Renal cortex interstitium (tissue), 11 donors: Measurements from ENCODE around the gene FOXE3. TPM values are rescaled to one million over a fixed set of nuclear protein-coding genes. Genes with fewer than 3 reads are reported as not detected.
"Not testable (repeated sequence)": the region's sequence is repeated elsewhere in the genome, so short reads cannot be mapped to it uniquely, and the experiment has no call there.

Experiments used
- DNase-seq, 11 donors: peaks; one replicate each; pipeline ENCODE4 v3.0.0-alpha.2; 2013; ENCODE audit warnings: low read depth in 9 of 11, low spot score in 4 of 11; ENCODE audit errors: extremely low read depth in 1 of 11
- polyA plus RNA-seq, 3 donors: library from polyadenylated mRNA; unstranded; fragments of 120-200 nt; gene quantifications; one replicate each; pipeline ENCODE4 v1.2.1, GENCODE V29; 2013; ENCODE audit not compliant: insufficient read length in 3 of 3

FOXE3 gene
- polyA plus RNA-seq, 3 donors, result 0.18 to 0.20 (median 0.19) TPM

DNA sequence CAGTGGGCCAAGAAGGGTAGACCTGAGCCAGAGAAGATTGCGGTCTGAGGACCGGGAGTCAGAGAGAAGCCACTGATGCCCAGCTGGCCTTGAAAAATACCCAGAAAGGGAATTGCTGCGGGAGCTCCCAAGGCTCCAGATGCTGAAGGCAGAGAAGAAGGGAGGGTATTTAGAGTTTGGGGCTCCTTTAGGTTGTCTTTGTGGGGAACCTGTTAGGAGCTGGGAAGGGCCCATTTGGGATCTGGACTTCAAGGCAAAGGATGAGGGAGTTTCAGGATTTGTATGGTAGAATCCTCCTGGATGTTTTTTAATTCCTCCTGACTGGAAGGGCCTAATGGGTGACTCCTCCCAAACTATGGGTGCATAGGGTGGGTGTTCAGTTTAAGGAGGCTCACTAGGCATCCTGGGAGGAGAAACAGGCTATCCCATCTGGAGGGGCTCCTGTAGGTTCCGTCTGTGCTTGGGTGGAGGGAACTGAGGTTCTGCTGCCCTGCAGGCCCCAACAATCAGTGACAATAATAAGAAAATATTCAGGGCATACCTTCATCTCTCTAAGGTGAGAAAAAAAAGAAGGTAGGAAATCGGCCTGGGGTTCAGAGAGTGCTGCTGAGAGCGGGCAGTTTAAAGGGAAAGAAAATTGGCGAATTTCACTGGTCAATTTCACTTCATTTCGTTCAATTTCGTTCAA, 26.9 kb downstream of the FOXE3 start:
- no peak for DNase-seq

DNA sequence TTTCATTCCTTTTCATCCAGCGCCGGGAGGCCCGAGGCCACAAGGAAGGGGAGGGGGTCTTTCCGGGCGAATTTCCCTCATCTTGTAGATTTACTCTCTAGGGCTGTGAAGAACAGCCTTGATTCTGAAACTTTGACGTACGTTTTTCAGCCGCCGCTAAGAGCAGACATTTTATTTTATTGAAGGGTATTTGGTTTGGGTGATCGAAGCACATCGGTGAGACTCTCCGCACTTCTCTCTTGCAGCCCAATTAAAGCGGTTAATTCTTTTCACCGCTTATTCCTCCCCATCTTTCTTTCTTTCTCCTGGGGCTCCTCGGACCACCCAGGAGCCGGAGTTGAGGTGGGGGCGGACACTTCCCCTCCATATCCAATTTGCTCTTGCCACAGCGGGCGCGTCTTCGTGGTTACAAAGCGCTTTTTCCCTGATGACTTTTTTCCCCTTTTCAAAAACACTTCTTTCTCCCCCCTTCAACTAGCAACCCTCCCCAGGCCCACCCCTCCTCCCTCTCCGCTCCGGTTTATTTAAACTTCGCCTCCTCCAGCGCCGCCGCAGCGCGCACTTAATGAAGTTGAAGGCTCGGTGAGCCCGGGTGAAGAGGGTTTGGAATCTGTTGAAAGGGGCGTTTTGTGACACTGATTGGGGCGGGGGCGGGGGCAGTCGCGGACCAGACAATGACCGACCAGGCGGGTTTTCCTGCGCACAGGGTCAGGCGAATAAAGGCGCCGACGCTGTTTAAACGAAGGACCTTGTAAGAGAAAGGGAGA, 27.6 kb downstream of the FOXE3 start:
- DNase-seq, result no peak

DNA sequence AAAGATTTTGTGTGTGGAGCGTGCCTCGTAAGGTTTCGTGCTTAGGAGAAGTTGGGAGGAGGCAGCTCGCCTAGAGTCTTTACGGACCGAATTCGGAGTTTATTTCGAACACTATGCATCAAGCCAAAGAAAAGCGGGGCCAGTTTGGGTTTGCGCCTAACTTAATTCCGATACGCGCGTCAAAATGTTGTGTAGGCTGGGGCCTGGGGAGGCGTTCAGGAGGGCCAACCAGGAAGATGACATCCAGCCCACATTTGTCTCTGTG, 28.1 kb downstream of the FOXE3 start:
- DNase-seq, result no peak

DNA sequence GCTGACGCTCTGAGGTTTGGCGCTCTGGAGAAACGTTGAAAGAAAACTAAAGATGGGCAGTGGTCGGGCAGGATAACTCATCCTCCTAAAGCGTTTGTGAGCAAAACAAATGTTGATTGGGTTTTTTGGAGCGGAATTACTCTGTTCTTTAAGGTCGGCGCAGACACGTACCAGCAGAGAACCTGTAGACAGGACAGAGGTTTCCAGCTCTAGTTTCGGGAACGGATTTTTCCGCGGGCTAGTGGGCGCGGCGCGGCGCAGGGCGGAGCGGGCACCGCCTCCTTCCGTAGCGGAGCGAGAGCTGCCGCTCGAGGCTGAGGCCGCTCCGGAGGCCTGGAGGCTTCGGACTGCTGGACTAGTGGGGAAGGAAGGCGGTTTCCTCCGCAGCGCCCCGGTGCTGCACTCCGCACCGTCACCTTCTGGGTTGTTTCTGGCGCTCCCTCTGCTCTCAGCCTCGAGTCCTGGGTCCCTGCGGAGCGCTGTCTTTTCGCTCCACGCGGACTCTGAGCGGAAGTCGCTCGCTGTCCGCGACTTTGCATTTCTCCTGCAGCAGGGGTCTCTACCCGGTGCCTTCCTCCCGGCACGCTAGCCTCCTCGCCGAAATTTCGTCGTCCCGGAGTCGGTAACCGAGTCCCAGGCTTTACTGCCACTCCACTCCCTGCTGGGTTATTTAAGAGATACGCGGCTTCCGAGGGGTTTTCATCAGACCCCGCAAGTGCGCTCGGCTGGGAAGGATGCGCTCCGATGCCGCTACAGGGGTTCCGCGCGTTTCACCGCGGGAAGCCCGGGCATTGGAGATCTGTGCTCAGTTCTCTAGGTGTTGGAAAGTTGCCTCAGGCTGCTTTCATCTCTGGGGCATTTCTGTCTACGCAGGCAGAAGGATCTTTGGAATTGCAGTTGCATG, 28.7 kb downstream of the FOXE3 start:
- DNase-seq, result no peak

DNA sequence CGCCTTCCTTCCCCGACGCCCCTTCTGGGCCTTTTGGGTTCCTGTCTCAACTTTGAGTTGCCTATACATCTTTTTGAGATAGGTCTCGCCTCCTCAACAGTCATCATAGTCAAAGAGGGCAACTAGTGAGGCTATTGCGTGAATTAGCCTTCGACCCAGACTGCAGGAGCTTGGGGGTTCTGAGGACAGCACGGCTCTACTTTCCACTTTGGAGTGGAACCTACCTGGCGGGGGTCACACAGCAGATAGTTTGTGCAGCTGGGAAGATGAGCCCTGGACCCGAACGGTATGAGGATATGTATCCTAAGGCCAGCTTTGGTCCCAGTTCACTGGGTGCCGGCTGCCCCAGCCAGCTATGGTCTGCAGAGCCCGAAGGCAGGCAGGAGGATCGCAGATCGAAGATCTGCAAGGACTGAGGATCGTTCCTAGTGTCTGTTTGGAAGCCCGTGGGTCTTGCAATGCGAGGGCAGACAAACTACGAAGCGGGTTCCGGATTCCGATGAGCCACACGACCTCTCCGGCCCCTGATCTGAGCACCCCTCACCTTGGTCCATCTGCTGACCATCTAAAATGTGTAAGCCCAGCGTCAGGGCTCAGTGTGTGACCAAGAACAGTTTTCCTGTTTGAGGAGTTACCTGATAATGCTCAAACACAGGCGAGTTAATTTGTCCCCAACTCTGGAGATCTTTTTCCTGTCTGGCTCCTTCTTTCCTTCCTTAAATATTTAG, 29.9 kb downstream of the FOXE3 start:
- no peak for DNase-seq

DNA sequence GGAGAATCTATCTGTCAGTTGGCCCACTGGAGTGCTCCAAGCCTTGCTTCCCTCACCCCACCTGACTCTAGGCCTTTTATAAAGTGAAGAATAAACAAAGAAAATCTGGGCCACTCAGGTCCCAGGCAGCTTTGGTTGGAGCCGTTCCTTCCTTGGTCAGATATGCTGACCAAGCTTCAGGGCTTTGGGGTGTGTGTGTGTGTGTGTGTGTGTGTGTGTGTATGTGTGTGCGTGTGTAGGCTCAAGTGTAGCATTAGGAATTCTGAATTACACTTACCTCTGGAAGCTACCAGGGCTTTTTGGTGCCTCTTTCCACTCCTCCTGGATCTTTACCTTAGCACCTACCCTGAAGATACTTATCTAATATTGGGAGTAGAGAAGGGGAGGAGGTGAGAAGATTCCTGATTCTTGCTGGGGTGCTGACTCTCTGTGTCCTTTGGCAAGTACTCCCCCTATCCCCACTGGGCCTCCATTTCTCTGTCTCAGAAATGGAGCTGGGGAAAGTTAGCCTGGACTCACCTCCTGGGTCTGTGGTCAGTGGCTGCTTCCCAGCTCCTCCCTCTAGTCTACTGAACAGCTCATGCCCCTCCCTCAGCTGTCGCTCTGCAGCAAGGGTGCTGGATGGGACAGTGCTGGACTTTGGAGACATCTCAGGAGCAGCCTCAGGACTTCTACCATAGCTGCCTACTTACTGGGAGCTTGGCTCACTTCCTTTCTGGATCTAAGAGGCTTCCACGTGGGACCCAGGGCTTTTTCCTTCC, 32.6 kb downstream of the FOXE3 start:
- no peak for DNase-seq

DNA sequence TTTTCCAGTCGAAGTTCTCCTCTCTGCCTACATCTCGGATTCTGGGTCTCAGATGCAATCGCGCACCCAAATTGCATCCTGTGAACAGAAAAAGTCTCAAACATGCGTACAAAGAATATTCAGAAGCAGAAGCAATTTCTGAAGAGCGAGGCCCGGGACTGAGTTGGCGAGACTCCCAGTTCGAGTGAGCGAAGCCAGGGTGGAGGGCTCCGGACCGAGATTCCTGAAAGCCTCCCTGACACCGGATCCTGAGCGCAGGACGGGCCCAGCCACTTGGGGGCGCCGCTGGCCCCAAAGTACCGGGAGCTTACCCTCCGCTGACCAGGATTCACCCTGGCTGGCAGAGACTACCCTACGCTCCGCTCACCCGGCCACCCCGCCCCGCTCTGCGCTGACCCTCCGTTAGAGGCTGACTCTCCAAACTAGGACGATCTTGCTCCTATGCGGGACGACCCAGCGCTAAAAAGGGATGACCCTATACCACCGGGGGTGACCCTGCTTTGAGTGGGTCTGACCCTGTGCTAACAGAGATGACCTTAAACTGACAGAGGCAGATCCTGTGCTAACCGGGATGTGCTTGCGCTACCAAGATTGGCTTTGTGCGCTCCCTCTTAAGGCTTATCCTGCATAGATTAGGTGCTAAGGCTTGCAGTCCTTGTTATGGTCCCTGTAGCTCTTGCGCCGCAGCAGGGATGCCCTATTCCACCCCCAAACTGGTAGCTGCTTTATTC, 33.9 kb downstream of the FOXE3 start:
- no peak for DNase-seq

DNA sequence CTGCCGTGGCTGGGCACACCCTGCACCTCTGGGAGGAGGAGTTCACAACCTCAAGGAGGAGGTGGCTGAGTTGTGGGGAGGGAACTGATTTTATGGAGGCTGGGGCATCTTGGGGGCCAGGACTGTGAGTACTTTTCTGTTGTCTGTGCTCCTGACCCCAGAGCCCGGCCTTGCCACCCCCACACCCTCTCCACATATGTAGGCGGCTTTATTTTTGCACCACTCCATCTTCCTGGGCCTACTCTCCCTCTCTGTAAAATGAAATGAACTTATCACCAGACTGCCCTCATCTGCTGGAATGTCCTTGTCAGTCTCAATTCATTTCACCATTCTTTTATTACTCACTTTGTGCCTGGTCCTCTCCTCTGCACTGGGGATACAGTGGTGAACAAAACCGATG, 34.5 kb downstream of the FOXE3 start:
- DNase-seq, result no peak

DNA sequence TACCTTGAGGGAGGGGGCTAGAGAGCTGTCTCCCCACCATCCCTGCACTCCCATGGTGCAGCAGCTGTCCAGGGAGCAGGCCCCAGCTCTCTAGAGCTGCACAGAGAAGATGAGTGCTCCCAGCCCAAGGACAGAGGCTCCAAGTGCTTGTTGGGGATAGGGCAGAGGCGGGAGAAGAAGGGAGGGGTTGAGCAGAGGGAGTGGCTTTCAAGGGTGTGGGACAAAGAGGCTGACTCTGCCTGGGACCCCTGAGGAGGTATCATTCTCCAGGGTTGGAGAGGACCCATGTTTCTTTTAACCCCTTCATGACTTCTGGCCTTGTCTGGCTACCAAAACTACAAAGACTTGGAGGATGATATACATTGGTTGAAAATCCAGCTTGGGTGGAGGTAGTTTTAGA, 36.3 kb downstream of the FOXE3 start:
- DNase-seq, result no peak

DNA sequence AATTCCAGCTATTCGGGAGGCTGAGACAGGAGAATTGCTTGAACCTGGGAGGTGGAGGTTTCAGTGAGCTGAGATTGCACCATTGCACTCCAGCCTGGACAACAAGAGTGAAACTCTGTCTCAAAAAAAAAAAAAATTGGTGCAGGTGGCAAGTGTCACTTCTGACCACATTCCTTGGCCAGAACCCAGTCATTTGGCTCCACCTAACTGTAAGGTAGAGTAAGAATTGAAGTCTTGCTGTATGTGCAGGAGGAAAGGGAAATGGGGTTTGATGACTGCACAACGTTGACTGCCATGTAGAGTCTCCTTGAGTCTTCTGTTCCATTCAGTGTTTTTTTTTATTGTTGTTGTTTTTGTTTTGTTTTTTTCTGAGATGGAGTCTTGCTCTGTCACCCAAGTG, 37.8 kb downstream of the FOXE3 start:
- DNase-seq, result not testable (repeated sequence)

DNA sequence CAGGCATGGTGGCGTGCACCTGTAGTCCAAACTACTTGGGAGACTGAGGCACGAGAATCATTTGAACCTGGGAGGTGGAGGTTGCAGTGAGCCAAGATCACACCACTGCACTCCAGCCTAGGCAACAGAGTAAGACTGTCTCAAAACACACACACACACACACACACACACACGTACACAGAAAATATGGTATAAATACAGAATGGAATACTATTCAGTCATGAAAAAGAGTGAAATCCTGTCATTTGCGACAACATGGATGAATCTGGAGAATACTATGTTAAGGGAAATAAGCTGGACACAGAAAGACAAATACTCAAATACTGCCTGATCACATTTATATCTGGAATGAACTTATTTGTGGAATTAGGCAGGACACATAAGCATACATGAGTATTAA, 40.2 kb downstream of the FOXE3 start:
- DNase-seq, result no peak

DNA sequence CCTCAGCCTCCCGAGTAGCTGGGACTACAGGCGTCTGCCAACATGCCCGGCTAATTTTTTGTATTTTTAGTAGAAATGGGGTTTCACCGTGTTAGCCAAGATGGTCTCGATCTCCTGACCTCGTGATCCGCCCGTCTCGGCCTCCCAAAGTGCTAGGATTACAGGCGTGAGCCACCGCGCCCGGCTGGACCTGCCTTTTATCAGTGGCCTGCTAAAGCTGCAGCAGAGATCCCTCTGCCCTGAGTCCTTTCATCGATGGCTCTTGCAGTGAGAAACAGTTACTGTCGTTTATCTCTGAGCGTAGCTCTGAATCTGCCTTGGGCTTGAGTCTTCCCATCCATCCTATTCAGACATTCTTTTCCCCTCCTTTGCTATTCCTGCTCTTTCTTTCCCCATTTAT, 41.5 kb downstream of the FOXE3 start:
- DNase-seq, result not testable (repeated sequence)

DNA sequence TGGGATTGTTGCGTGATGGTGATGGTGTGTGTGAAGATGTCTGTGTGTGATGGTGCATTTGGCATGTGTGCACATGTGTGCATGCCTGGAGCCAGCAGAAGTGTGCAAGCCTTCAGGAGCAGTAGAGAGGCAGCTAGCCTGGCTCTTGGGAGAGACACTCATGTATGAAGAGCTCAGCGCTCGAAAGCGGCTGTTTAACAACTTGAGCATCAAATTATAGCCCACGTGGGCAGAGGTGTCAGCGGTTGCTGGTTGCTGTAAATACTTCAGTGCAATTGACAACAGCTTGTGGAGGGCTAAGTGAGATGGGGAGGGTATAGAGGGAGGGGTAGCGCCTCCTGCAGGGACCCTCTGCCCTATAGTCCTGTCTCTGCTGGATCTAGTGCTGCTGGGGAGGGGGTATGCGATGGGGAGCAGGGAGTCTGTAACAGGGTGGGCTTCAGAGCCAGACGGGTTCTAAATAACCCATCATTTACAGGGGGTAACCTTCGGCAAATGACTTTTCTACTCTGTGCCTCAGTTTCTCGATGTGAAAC, 43.2 kb downstream of the FOXE3 start:
- no peak for DNase-seq

DNA sequence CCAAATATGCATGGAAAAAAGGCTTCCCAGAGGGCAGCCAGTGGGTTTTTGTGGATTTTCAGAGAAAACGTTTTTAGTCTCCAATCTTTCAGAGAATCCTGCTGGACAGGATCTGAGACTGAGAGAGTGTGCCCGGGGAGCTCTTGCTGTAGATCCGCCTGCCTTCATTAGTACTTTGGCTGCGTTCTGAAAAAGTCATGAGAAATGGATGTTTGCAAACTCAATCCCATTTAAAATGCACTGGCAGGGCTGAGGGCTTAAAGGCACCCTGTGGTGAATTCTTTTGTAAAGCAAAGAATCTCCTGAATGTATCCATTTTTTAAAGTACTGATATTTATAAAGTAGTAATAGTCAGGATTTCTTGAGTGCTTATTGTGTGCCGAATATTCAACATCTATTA, 44.0 kb downstream of the FOXE3 start:
- DNase-seq, result no peak

DNA sequence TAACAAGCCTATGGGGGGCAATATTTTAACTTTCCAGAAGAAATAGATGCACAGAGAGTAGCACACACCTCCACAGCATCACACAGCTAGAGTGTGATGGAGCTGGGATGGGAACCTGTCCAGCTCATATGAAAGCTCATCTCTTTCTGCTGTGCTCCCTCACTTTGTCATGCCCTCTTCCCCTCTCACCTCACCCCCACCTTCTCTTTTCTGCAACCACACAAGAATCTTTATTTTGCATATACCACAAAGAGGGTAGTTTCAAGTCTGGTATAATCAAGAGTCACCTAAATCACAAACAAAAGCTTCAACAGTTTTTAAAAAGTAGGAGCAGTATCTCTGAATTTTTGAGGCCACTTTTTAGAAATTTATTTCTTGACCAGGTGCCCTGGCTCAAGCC, 44.4 kb downstream of the FOXE3 start:
- no peak for DNase-seq

DNA sequence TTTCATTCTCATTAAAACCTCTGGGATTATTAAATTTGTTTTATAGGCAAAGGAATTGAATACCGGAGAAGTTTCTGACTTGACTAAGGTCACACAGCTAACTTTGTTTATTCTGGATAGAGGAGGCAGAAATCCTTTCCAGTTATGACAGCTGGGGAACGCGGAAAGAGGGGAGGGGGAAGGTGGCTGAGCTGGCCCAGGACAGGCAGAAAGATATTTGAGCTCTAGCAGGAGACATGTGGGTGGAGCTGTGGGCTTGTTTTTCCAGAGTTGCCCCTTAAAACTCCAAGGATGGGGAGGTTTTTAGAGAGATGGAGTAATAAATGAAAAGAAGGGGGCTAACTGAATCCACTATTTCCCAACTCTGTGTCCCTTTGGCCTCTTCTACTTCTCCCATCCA, 49.5 kb downstream of the FOXE3 start:
- no peak for DNase-seq
